Naive B cell (primary cell): ENCODE data around the gene MRPS11. TPM values are rescaled to one million over a fixed set of nuclear protein-coding genes. Genes with fewer than 3 reads are reported as not detected.
"Not testable (repeated sequence)": the region's sequence is repeated elsewhere in the genome, so short reads cannot be mapped to it uniquely, and the experiment has no call there.

Experiments used
- ATAC-seq, 2 donors: fragments of 150-1000 bp; cut with Tn5 transposase; 2 replicates each; pipeline ENCODE4 v1.10.0; 2021; ENCODE audit warnings: low read depth in 2 of 2, mild to moderate bottlenecking in 2 of 2, moderate library complexity in 2 of 2
- DNase-seq: peaks from one replicate; pipeline ENCODE4 v3.0.0; 2022
- H3K27ac Mint-ChIP-seq, 6 donors: one replicate each; pipeline ENCODE4 v1.8.0; 2020 to 2022; ENCODE audit warnings: mild to moderate bottlenecking in 6 of 6, mixed read lengths in 6 of 6, moderate library complexity in 5 of 6, inconsistent platforms in 2 of 6
- H3K27me3 Mint-ChIP-seq, 3 donors: one replicate each; pipeline ENCODE4 v1.8.0; 2021 to 2022; ENCODE audit warnings: mixed read lengths in 3 of 3, mild to moderate bottlenecking in 1 of 3
- H3K36me3 Mint-ChIP-seq, 2 donors: one replicate each; pipeline ENCODE4 v1.8.0; 2020 to 2022; ENCODE audit warnings: mixed read lengths in 2 of 2, inconsistent platforms in 1 of 2, mild to moderate bottlenecking in 1 of 2
- H3K4me1 Mint-ChIP-seq, 3 donors: one replicate each; pipeline ENCODE4 v1.8.0; 2020 to 2022; ENCODE audit warnings: mixed read lengths in 3 of 3, inconsistent platforms in 1 of 3, mild to moderate bottlenecking in 1 of 3, moderate library complexity in 1 of 3
- H3K4me3 Mint-ChIP-seq, 8 donors: one replicate each; pipeline ENCODE4 v1.8.0; 2020 to 2022; ENCODE audit warnings: mild to moderate bottlenecking in 8 of 8, mixed read lengths in 8 of 8, moderate library complexity in 8 of 8, inconsistent platforms in 2 of 8
- H3K9me3 Mint-ChIP-seq, 7 donors: one replicate each; pipeline ENCODE4 v1.8.0; 2020 to 2022; ENCODE audit warnings: mixed read lengths in 7 of 7, mild to moderate bottlenecking in 5 of 7, inconsistent platforms in 2 of 7, moderate library complexity in 1 of 7
- polyA plus RNA-seq, 6 donors: library from polyadenylated mRNA; unstranded; fragments of 300-500 nt; fragmentation: Illumina TruSeq; gene quantifications; one replicate each; pipeline ENCODE4 v1.2.3, GENCODE V29; 2021; ENCODE audit warnings: low read depth in 6 of 6

MRPS11 gene
- polyA plus RNA-seq, 6 donors from 2014 or later = 46.6 to 72.4 (median 60.3) TPM

DNA sequence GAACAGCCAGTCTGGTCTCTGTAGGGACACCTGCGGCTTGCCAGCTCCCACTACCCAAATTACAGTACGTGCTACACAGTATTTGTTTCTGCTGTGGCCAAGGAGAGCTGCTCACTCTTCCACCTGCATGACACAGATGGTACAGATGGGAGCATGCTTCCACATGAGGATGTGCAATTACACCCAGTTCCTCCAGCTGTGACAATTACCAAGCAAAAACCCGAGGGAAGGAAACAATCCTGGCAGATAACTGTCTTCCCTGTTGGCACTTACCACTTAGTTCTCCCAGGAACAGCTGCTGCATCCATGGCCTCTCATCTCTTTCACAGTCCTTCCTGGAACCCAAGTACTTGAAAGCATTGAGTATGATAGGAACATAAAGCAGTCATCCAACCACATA, 44.6 kb downstream of the MRPS11 start:
- no peaks in the 10 kb centered on the region for H3K27me3 Mint-ChIP-seq
- no peak overlapping the region for H3K27ac Mint-ChIP-seq
- no peaks in the 10 kb centered on the region for H3K4me1 Mint-ChIP-seq
- no peak overlapping the region for H3K4me3 Mint-ChIP-seq
- peaks cover 31 to 46% of the 10 kb centered on the region in 2 donors for H3K36me3 Mint-ChIP-seq
- H3K9me3 Mint-ChIP-seq = no peaks in the 10 kb centered on the region
- DNase-seq = no peak
- ATAC-seq = no peak

DNA sequence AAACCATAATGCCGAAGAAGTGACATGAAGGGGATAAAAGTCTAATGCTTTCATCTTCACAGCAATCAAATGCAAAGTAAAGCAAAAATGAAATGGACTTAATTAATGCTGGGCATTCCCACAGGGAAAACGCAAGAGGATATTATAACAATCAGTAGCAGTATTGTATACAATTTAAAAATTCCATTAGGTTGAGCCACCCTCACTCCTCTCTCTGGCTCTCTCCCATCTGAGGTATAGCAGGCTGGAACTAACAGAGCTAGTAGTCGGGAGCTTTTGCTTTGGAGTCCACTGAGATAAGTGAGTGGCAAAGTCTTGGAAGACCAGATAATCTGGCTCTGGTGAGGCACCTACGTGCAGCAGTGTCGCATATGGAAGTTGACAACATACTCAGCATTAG, 45.1 kb downstream of the MRPS11 start:
- Mint-ChIP-seq H3K36me3 (peaks cover 31 to 46% of the 10 kb centered on the region in 2 donors), H3K4me3 (peak overlapping the region in 1 of 8 donors; percentile 65), H3K4me1 (no peaks in the 10 kb centered on the region), H3K9me3 (no peaks in the 10 kb centered on the region), H3K27me3 (no peaks in the 10 kb centered on the region), H3K27ac (no peak overlapping the region)
- no peak for ATAC-seq
- no peak for DNase-seq

DNA sequence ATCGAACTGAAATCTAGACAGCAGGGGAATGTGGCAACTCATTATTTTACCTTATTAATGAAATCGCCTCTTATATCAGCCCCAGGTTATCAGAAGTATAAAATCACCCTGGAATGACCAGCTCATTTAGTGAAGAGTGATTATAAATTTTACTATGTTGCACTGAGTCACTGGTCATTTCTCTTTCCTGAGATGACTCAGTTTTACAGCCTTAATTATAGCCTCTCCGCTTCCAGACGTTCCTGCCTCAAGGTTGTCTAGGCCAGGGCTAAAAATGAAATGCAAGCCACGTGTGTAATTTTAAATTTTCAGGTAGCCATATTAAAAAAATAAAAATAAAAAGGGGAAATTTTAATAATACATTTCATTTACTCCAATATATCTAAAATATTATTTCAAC, 45.7 kb downstream of the MRPS11 start:
- Mint-ChIP-seq H3K4me3 (no peak overlapping the region), H3K27me3 (no peaks in the 10 kb centered on the region), H3K36me3 (peaks cover 31 to 46% of the 10 kb centered on the region in 2 donors), H3K27ac (no peak overlapping the region), H3K4me1 (no peaks in the 10 kb centered on the region), H3K9me3 (no peaks in the 10 kb centered on the region)
- ATAC-seq (no peak), DNase-seq (no peak)

DNA sequence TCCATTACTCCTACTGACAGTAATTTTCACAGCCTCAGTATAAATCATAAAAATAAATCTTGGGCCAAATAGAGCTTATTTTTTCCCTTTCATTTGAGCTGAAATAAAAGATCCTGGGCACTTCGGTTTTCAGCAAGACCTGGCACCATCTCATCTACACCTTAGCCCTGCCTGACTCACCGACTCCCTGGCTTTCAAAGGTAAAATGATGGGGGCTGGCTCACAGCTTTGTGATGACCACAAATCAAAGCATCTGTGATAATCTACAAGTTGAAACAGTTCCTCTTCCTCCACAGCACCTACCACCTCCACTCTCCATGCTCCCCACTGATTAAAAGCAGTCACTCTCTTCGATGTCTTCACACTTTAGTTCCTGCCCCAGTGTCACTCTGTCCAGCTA, 51.4 kb downstream of the MRPS11 start:
- ATAC-seq = no peak
- Mint-ChIP-seq H3K36me3 (peaks cover 0 to 4% of the 10 kb centered on the region in 2 donors), H3K27ac (no peak overlapping the region), H3K9me3 (no peaks in the 10 kb centered on the region), H3K27me3 (no peaks in the 10 kb centered on the region), H3K4me1 (no peaks in the 10 kb centered on the region), H3K4me3 (no peak overlapping the region)
- no peak for DNase-seq

DNA sequence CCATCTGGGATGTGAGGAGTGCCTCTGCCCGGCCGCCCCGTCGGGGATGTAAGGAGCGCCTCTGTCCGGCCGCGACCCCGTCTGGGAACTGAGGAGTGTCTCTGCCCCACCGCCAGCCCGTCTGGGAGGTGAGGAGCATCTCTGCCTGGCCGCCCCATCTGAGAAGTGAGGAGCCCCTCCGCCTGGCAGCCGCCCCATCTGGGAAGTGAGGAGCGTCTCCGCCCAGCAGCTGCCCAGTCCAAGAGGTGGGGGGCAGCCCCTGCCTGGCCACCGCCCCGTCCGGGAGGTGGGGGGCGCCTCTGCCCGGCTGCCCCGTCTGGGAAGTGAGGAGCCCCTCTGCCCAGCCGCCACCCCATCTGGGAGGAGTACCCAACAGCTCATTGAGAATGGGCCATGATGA, 56.6 kb downstream of the MRPS11 start:
- not testable (repeated sequence) for H3K4me1 Mint-ChIP-seq, H3K4me3 Mint-ChIP-seq, ATAC-seq, DNase-seq, H3K27ac Mint-ChIP-seq, H3K9me3 Mint-ChIP-seq, H3K27me3 Mint-ChIP-seq
- H3K36me3 Mint-ChIP-seq = peaks cover 10 to 22% of the 10 kb centered on the region in 2 donors

DNA sequence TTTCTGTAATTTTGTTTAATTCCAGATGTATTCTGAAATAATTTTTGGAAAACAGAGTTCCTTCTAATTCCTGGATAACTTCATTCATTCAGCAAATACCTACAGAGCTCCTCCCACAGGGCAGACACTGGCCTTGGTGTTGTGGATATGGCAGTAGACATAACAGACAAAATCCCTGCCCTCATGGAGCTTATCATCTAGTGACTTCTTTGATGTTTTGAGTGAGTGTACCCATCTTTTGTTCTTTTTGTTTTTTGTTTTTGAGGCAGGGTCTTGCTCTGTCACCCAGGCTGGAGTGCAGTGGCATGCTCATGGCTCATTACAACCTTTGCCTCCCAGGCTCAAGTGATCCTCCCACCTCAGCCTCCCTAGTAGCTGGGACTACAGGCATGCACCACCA, 57.9 kb downstream of the MRPS11 start:
- ATAC-seq = no peak
- Mint-ChIP-seq H3K27me3 (no peaks in the 10 kb centered on the region), H3K4me3 (no peak overlapping the region), H3K36me3 (peaks cover 23 to 35% of the 10 kb centered on the region in 2 donors), H3K4me1 (no peaks in the 10 kb centered on the region), H3K27ac (no peak overlapping the region), H3K9me3 (no peaks in the 10 kb centered on the region)
- no peak for DNase-seq

DNA sequence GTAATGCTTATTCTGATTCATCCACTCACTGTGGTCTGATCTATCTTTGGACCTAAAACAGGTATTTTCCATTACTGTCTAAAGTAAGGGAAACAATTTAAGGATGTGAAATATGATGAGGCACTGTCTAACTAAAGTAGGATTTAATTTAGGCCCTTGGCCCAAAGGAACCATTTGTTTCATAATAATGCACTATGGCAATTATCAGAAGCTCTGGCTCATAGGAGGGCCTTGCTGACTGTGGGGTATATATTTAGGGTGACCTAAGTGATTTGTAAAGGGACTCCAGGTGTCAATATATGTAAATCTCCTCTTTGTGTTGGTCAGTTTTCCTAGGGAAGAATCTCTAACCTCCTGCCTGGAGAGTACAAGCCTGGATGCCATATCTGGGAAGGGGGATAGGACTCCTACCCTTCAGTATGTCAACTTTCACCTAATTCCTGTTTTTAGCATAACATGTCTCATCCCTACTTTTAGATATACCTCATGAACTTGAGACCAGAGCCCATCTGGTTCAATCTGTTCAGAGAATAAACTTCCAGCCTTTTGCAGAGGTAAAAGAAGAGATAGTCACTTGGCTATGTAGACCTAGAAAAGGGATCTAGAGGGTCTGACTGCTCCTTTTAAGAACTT, 58.9 kb downstream of the MRPS11 start:
- Mint-ChIP-seq H3K27me3 (no peaks in the 10 kb centered on the region), H3K9me3 (no peaks in the 10 kb centered on the region), H3K36me3 (peaks cover 30 to 45% of the 10 kb centered on the region in 2 donors), H3K4me1 (peaks cover 0 to 1% (median 0%) of the 10 kb centered on the region in 3 donors), H3K27ac (no peak overlapping the region), H3K4me3 (no peak overlapping the region)
- ATAC-seq (no peak), DNase-seq (no peak)

DNA sequence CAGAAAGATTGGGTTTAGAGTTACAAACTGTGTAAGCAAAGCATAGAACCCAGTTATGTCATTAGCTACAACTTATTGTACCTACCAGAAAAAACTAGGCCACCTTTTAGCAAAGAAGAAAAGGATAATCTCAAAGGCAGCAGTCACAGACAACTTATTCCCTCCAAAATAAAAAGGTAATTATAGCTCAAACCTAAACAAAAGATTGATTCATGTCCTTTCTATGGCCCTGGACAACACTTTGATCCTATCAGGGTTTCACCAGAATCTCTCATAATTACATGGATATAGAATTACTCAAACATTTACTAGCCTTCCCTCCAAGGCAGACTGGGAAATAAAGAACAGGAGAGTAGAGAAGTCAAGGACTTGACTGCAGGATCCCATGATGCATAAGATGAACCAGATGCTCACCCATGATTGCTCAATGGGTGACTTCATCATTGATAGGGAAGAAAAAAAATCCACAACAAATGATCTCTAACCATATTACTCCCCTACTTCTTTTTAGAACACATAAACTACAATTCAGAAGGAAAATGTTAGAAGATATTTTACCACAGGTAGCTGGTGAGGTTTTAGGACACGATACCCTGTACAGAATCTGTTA, 61.6 kb downstream of the MRPS11 start:
- Mint-ChIP-seq H3K4me1 (peaks cover 0 to 5% (median 3%) of the 10 kb centered on the region in 3 donors), H3K4me3 (no peak overlapping the region), H3K36me3 (peaks cover 36 to 62% of the 10 kb centered on the region in 2 donors)

More for the DNA sequence above, 61.6 kb downstream of the MRPS11 start:
- DNase-seq = no peak
- H3K9me3 Mint-ChIP-seq = peaks cover 0 to 9% (median 1%) of the 10 kb centered on the region in 7 donors
- H3K27me3 Mint-ChIP-seq = no peaks in the 10 kb centered on the region
- ATAC-seq = no peak
- H3K27ac Mint-ChIP-seq = peak overlapping the region in 1 of 6 donors; percentile 17

Other genes starting within 250 kb of the MRPS11 start
- gene NTRK3, start 211.0 kb upstream of the MRPS11 start, polyA plus RNA-seq = not detected
- gene MRPL46, start 320 bp upstream of the MRPS11 start, polyA plus RNA-seq = 10 to 100 TPM; 32.0 to 68.3 (median 53.2) TPM
- 1 to 10 TPM; 1.1 to 3.5 (median 1.9) TPM for gene DET1, start 79.0 kb downstream of the MRPS11 start, polyA plus RNA-seq
- gene AEN, start 153.6 kb downstream of the MRPS11 start, polyA plus RNA-seq = 10 to 100 TPM; 28.2 to 73.0 (median 40.2) TPM
- gene ISG20, start 171.3 kb downstream of the MRPS11 start, polyA plus RNA-seq = 1,000 to 10,000 TPM in 2 of 6 donors, 100 to 1,000 TPM in 4; 638 to 1,304 (median 969) TPM